HEK293 (cell line): ENCODE results near the gene STUB1.

ENCODE experiments used
- HOXD13 ChIP-seq: sonication (generic); formaldehyde crosslinking; IDR thresholded peaks from 2 replicates; pipeline ENCODE4 v1.8.0; 2022; ENCODE audit warnings: missing genetic modification reagents, borderline replicate concordance
- IKZF3 ChIP-seq: fragments of 450-650 bp; IDR thresholded peaks from 2 replicates; pipeline ENCODE4 v1.5.0; 2018; ENCODE audit warnings: missing biosample characterization, mild to moderate bottlenecking, missing genetic modification characterization, moderate library complexity
- KLF1 ChIP-seq: fragments of 450-650 bp; formaldehyde crosslinking; IDR thresholded peaks from 2 replicates; pipeline ENCODE4 v1.5.1; 2016; ENCODE audit warnings: missing biosample characterization, missing genetic modification characterization
- KLF9 ChIP-seq: fragments of 450-650 bp; formaldehyde crosslinking; IDR thresholded peaks from 2 replicates; pipeline ENCODE4 v1.5.1; 2016; ENCODE audit warnings: missing biosample characterization, missing genetic modification characterization, low read depth
- MZF1 ChIP-seq: fragments of 450-650 bp; formaldehyde crosslinking; IDR thresholded peaks from 2 replicates; pipeline ENCODE4 v1.5.1; 2017; ENCODE audit warnings: missing biosample characterization, missing genetic modification characterization, borderline replicate concordance
- PRDM2 ChIP-seq: fragments of 450-650 bp; formaldehyde crosslinking; IDR thresholded peaks from 2 replicates; pipeline ENCODE4 v1.5.1; 2016; ENCODE audit warnings: missing biosample characterization, missing genetic modification characterization, borderline replicate concordance
- SP2 ChIP-seq: fragments of 450-650 bp; formaldehyde crosslinking; IDR thresholded peaks from 2 replicates; pipeline ENCODE4 v1.5.1; 2016; ENCODE audit warnings: missing biosample characterization, missing genetic modification characterization
- ZBTB20 ChIP-seq: fragments of 450-650 bp; formaldehyde crosslinking; IDR thresholded peaks from 2 replicates; pipeline ENCODE4 v1.5.1; 2016; ENCODE audit warnings: missing biosample characterization, missing genetic modification characterization
- ZBTB48 ChIP-seq: fragments of 450-650 bp; formaldehyde crosslinking; IDR thresholded peaks from 2 replicates; pipeline ENCODE4 v1.5.1; 2016; ENCODE audit warnings: missing biosample characterization, missing genetic modification characterization
- ZNF311 ChIP-seq: fragments of 450-650 bp; formaldehyde crosslinking; IDR thresholded peaks from 2 replicates; pipeline ENCODE4 v1.5.1; 2017; ENCODE audit warnings: missing biosample characterization, missing genetic modification characterization, borderline replicate concordance
- ZNF324 ChIP-seq: fragments of 450-650 bp; formaldehyde crosslinking; IDR thresholded peaks from 2 replicates; pipeline ENCODE4 v1.5.1; 2016; ENCODE audit warnings: missing biosample characterization, missing genetic modification characterization
- ZNF501 ChIP-seq: fragments of 450-650 bp; formaldehyde crosslinking; IDR thresholded peaks from 2 replicates; pipeline ENCODE4 v1.5.1; 2016; ENCODE audit warnings: missing biosample characterization, missing genetic modification characterization
- ZNF560 ChIP-seq: fragments of 450-650 bp; formaldehyde crosslinking; IDR thresholded peaks from 2 replicates; pipeline ENCODE4 v1.5.1; 2017; ENCODE audit warnings: missing biosample characterization, missing genetic modification characterization, borderline replicate concordance
- ZNF610 ChIP-seq: fragments of 450-650 bp; formaldehyde crosslinking; IDR thresholded peaks from 2 replicates; pipeline ENCODE4 v1.5.1; 2016; ENCODE audit warnings: missing biosample characterization, missing genetic modification characterization, borderline replicate concordance
- ZNF692 ChIP-seq: fragments of 450-650 bp; formaldehyde crosslinking; IDR thresholded peaks from 2 replicates; pipeline ENCODE4 v1.5.1; 2016; ENCODE audit warnings: missing biosample characterization, missing genetic modification characterization
- ZNF747 ChIP-seq: fragments of 450-650 bp; formaldehyde crosslinking; IDR thresholded peaks from 2 replicates; pipeline ENCODE4 v1.5.1; 2016; ENCODE audit warnings: missing biosample characterization, missing genetic modification characterization
- ZXDB ChIP-seq: fragments of 450-650 bp; formaldehyde crosslinking; IDR thresholded peaks from 2 replicates; pipeline ENCODE4 v1.5.1; 2016; ENCODE audit warnings: missing biosample characterization, missing genetic modification characterization
- TF ChIP-seq, protein P1 (sequence below): fragments of 450-650 bp; formaldehyde crosslinking; conservative IDR thresholded peaks from 2 replicates; pipeline ENCODE4 v1.5.1; 2016; ENCODE audit warnings: low read depth, missing biosample characterization, missing genetic modification characterization
- TF ChIP-seq, protein P2 (sequence below): fragments of 450-650 bp; formaldehyde crosslinking; IDR thresholded peaks from 2 replicates; pipeline ENCODE4 v1.5.1; 2016; ENCODE audit warnings: missing biosample characterization, missing genetic modification characterization
- TF ChIP-seq, protein P3 (sequence below): fragments of 450-650 bp; formaldehyde crosslinking; IDR thresholded peaks from 2 replicates; pipeline ENCODE4 v1.5.1; 2016; ENCODE audit warnings: missing biosample characterization, missing genetic modification characterization
- TF ChIP-seq, protein P4 (sequence below): fragments of 450-650 bp; formaldehyde crosslinking; IDR thresholded peaks from 2 replicates; pipeline ENCODE4 v1.5.1; 2017; ENCODE audit warnings: missing biosample characterization, missing genetic modification characterization

The STUB1 gene

GRCh38 chr16:636206-637080 lies 43.8 kb upstream of the STUB1 start, which contains the start of gene METTL26 (continued):
- TF ChIP-seq, protein P1, sequence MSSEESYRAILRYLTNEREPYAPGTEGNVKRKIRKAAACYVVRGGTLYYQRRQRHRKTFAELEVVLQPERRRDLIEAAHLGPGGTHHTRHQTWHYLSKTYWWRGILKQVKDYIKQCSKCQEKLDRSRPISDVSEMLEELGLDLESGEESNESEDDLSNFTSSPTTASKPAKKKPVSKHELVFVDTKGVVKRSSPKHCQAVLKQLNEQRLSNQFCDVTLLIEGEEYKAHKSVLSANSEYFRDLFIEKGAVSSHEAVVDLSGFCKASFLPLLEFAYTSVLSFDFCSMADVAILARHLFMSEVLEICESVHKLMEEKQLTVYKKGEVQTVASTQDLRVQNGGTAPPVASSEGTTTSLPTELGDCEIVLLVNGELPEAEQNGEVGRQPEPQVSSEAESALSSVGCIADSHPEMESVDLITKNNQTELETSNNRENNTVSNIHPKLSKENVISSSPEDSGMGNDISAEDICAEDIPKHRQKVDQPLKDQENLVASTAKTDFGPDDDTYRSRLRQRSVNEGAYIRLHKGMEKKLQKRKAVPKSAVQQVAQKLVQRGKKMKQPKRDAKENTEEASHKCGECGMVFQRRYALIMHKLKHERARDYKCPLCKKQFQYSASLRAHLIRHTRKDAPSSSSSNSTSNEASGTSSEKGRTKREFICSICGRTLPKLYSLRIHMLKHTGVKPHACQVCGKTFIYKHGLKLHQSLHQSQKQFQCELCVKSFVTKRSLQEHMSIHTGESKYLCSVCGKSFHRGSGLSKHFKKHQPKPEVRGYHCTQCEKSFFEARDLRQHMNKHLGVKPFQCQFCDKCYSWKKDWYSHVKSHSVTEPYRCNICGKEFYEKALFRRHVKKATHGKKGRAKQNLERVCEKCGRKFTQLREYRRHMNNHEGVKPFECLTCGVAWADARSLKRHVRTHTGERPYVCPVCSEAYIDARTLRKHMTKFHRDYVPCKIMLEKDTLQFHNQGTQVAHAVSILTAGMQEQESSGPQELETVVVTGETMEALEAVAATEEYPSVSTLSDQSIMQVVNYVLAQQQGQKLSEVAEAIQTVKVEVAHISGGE (tag by site-specific recombination): peak; percentile 76
- TF ChIP-seq MZF1 (tag by site-specific recombination) (0 out of 2 replicates have a peak, but pooled peaks have one; percentile 44), ZNF692 (tag by site-specific recombination) (peak; percentile 69), HOXD13 (CRISPR knock-in tag) (0 out of 2 replicates have a peak, but pooled peaks have one; percentile 21), KLF1 (tag by site-specific recombination) (no peak; the same call in none of the 2 replicates), ZNF560 (tag by site-specific recombination) (no peak), ZXDB (peak; percentile 69), IKZF3 (tag by site-specific recombination) (no peak), ZBTB48 (peak; percentile 64), ZNF610 (peak; percentile 99), SP2 (tag by site-specific recombination) (peak; percentile 63), KLF9 (tag by site-specific recombination) (peak; percentile 83), ZNF324 (tag by site-specific recombination) (peak; percentile 95), ZNF747 (tag by site-specific recombination) (no peak), PRDM2 (tag by site-specific recombination) (peak; percentile 74; the same call in 1 of the 2 replicates), ZNF311 (no peak), ZBTB20 (tag by site-specific recombination) (peak; percentile 90), ZNF501 (tag by site-specific recombination) (peak; percentile 86)
- TF ChIP-seq, protein P2, sequence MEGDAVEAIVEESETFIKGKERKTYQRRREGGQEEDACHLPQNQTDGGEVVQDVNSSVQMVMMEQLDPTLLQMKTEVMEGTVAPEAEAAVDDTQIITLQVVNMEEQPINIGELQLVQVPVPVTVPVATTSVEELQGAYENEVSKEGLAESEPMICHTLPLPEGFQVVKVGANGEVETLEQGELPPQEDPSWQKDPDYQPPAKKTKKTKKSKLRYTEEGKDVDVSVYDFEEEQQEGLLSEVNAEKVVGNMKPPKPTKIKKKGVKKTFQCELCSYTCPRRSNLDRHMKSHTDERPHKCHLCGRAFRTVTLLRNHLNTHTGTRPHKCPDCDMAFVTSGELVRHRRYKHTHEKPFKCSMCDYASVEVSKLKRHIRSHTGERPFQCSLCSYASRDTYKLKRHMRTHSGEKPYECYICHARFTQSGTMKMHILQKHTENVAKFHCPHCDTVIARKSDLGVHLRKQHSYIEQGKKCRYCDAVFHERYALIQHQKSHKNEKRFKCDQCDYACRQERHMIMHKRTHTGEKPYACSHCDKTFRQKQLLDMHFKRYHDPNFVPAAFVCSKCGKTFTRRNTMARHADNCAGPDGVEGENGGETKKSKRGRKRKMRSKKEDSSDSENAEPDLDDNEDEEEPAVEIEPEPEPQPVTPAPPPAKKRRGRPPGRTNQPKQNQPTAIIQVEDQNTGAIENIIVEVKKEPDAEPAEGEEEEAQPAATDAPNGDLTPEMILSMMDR (tag by site-specific recombination): peak; percentile 79
- TF ChIP-seq, protein P3, sequence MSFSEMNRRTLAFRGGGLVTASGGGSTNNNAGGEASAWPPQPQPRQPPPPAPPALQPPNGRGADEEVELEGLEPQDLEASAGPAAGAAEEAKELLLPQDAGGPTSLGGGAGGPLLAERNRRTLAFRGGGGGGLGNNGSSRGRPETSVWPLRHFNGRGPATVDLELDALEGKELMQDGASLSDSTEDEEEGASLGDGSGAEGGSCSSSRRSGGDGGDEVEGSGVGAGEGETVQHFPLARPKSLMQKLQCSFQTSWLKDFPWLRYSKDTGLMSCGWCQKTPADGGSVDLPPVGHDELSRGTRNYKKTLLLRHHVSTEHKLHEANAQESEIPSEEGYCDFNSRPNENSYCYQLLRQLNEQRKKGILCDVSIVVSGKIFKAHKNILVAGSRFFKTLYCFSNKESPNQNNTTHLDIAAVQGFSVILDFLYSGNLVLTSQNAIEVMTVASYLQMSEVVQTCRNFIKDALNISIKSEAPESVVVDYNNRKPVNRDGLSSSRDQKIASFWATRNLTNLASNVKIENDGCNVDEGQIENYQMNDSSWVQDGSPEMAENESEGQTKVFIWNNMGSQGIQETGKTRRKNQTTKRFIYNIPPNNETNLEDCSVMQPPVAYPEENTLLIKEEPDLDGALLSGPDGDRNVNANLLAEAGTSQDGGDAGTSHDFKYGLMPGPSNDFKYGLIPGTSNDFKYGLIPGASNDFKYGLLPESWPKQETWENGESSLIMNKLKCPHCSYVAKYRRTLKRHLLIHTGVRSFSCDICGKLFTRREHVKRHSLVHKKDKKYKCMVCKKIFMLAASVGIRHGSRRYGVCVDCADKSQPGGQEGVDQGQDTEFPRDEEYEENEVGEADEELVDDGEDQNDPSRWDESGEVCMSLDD (tag by site-specific recombination): 0 out of 2 replicates have a peak, but pooled peaks have one; percentile 20
- TF ChIP-seq, protein P4, sequence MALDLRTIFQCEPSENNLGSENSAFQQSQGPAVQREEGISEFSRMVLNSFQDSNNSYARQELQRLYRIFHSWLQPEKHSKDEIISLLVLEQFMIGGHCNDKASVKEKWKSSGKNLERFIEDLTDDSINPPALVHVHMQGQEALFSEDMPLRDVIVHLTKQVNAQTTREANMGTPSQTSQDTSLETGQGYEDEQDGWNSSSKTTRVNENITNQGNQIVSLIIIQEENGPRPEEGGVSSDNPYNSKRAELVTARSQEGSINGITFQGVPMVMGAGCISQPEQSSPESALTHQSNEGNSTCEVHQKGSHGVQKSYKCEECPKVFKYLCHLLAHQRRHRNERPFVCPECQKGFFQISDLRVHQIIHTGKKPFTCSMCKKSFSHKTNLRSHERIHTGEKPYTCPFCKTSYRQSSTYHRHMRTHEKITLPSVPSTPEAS: peak; percentile 43; the same call in 1 of the 2 replicates
